Stimulated activated naive B cell treated with anti-CD40 and anti-IgM and Interleukin-4, amounts not matched to agents 10 μg/mL and 1 μg/mL and 100 μg/mL, for 72 hours (primary cell): ENCODE measurements around the gene FAM117A.
"Not testable (repeated sequence)": the region's sequence is repeated elsewhere in the genome, so short reads cannot be mapped to it uniquely, and the experiment has no call there.

ENCODE experiments used
- ATAC-seq, 2 donors: fragments of 150-1000 bp; cut with Tn5 transposase; replicated peaks; 2 replicates each; pipeline ENCODE4 v1.10.0; 2021; ENCODE audit warnings: moderate library complexity in 1 of 2
- DNase-seq: peaks from one replicate; pipeline ENCODE4 v3.0.0; 2021
- H3K27ac Mint-ChIP-seq: one replicate; pipeline ENCODE4 v1.8.0; 2022; ENCODE audit warnings: mild to moderate bottlenecking, mixed read lengths
- H3K27me3 Mint-ChIP-seq, 2 donors: one replicate each; pipeline ENCODE4 v1.8.0; 2022; ENCODE audit warnings: mixed read lengths in 2 of 2
- H3K36me3 Mint-ChIP-seq, 2 donors: one replicate each; pipeline ENCODE4 v1.8.0; 2022; ENCODE audit warnings: mixed read lengths in 2 of 2, mild to moderate bottlenecking in 1 of 2
- H3K4me1 Mint-ChIP-seq, 2 donors: one replicate each; pipeline ENCODE4 v1.8.0; 2022; ENCODE audit warnings: mixed read lengths in 2 of 2, mild to moderate bottlenecking in 1 of 2
- H3K4me3 Mint-ChIP-seq, 2 donors: one replicate each; pipeline ENCODE4 v1.8.0; 2022; ENCODE audit warnings: mild to moderate bottlenecking in 2 of 2, mixed read lengths in 2 of 2, moderate library complexity in 1 of 2
- H3K9me3 Mint-ChIP-seq, 2 donors: one replicate each; pipeline ENCODE4 v1.8.0; 2022; ENCODE audit warnings: mixed read lengths in 2 of 2, mild to moderate bottlenecking in 1 of 2

Gene FAM117A

GRCh38 chr17:49677134-49677932 lies 86.6 kb downstream of the FAM117A start:
- DNase-seq (peak; percentile 87), ATAC-seq (peak; percentile 63 to 67)
- H3K4me3 Mint-ChIP-seq = peak overlapping the region; percentile 83 to 90
- peaks cover 21 to 41% of the 10 kb centered on the region in 2 donors for H3K4me1 Mint-ChIP-seq
- H3K27me3 Mint-ChIP-seq = peaks cover 0 to 7% of the 10 kb centered on the region in 2 donors
- H3K36me3 Mint-ChIP-seq = peaks cover 12 to 26% of the 10 kb centered on the region in 2 donors
- peak overlapping the region; percentile 97 for H3K27ac Mint-ChIP-seq
- H3K9me3 Mint-ChIP-seq = peaks cover 0 to 2% of the 10 kb centered on the region in 2 donors

- Mint-ChIP-seq H3K27ac (peak overlapping the region; percentile 97), H3K9me3 (peaks cover 0 to 2% of the 10 kb centered on the region in 2 donors), H3K36me3 (peaks cover 12 to 30% of the 10 kb centered on the region in 2 donors), H3K27me3 (peaks cover 0 to 3% of the 10 kb centered on the region in 2 donors), H3K4me3 (peak overlapping the region; percentile 83 to 90), H3K4me1 (peaks cover 23 to 41% of the 10 kb centered on the region in 2 donors)
- DNase-seq (peak; percentile 51), ATAC-seq (peak; percentile 72 to 77)
These were observed 87.6 kb downstream of the FAM117A start for GRCh38 chr17:49676276-49676868.

- peaks cover 12 to 30% of the 10 kb centered on the region in 2 donors for H3K36me3 Mint-ChIP-seq
- H3K4me1 Mint-ChIP-seq = peaks cover 21 to 41% of the 10 kb centered on the region in 2 donors
- H3K9me3 Mint-ChIP-seq = peaks cover 0 to 2% of the 10 kb centered on the region in 2 donors
- ATAC-seq (no peak), DNase-seq (no peak)
- H3K4me3 Mint-ChIP-seq = no peak overlapping the region
- peaks cover 0 to 3% of the 10 kb centered on the region in 2 donors for H3K27me3 Mint-ChIP-seq
- H3K27ac Mint-ChIP-seq = peak overlapping the region; percentile 88
These were observed 89.4 kb downstream of the FAM117A start for GRCh38 chr17:49674507-49674906.

- Mint-ChIP-seq H3K36me3 (peaks cover 12 to 30% of the 10 kb centered on the region in 2 donors), H3K4me1 (peaks cover 21 to 41% of the 10 kb centered on the region in 2 donors)
- H3K27me3 Mint-ChIP-seq, H3K27ac Mint-ChIP-seq, H3K9me3 Mint-ChIP-seq, ATAC-seq, H3K4me3 Mint-ChIP-seq, DNase-seq: not testable (repeated sequence)
These were observed 90.3 kb downstream of the FAM117A start for GRCh38 chr17:49673679-49674078.

- peaks cover 10 to 23% of the 10 kb centered on the region in 2 donors for H3K36me3 Mint-ChIP-seq
- no peak overlapping the region for H3K4me3 Mint-ChIP-seq
- ATAC-seq = no peak
- no peaks in the 10 kb centered on the region for H3K27me3 Mint-ChIP-seq
- H3K4me1 Mint-ChIP-seq = peaks cover 11 to 33% of the 10 kb centered on the region in 2 donors
- H3K27ac Mint-ChIP-seq = no peak overlapping the region
- H3K9me3 Mint-ChIP-seq = no peaks in the 10 kb centered on the region
- DNase-seq = no peak
These were observed 93.3 kb downstream of the FAM117A start for GRCh38 chr17:49670641-49671040.

- peaks cover 8 to 33% of the 10 kb centered on the region in 2 donors for H3K4me1 Mint-ChIP-seq
- H3K36me3 Mint-ChIP-seq = peaks cover 9 to 20% of the 10 kb centered on the region in 2 donors
- no peaks in the 10 kb centered on the region for H3K9me3 Mint-ChIP-seq
- H3K27me3 Mint-ChIP-seq = no peaks in the 10 kb centered on the region
- H3K27ac Mint-ChIP-seq = no peak overlapping the region
- ATAC-seq (no peak), DNase-seq (no peak)
- H3K4me3 Mint-ChIP-seq = no peak overlapping the region
These were observed 93.9 kb downstream of the FAM117A start for GRCh38 chr17:49670002-49670401.

GRCh38 chr17:49667854-49668253 lies 96.1 kb downstream of the FAM117A start:
- DNase-seq (no peak), ATAC-seq (no peak)
- H3K27me3 Mint-ChIP-seq = no peaks in the 10 kb centered on the region

GRCh38 chr17:49664706-49665211 lies 99.2 kb downstream of the FAM117A start:
- Mint-ChIP-seq H3K36me3 (peaks cover 12 to 26% of the 10 kb centered on the region in 2 donors), H3K4me3 (no peak overlapping the region), H3K9me3 (no peaks in the 10 kb centered on the region), H3K27me3 (no peaks in the 10 kb centered on the region), H3K27ac (no peak overlapping the region), H3K4me1 (peaks cover 23 to 45% of the 10 kb centered on the region in 2 donors)
- no peak for DNase-seq
- ATAC-seq = no peak

More at GRCh38 chr17:49667854-49668253, 96.1 kb downstream of the FAM117A start:
- Mint-ChIP-seq H3K4me1 (peaks cover 13 to 30% of the 10 kb centered on the region in 2 donors), H3K4me3 (no peak overlapping the region), H3K9me3 (no peaks in the 10 kb centered on the region), H3K36me3 (peaks cover 6 to 22% of the 10 kb centered on the region in 2 donors), H3K27ac (no peak overlapping the region)
